DLD1 (cell line): ENCODE data around the gene BRD2.

ENCODE experiments used
- in situ Hi-C: cut with HindIII; loops from 2 replicates; pipeline ENCODE4 v1.10.0; 2017; ENCODE audit warnings: low sequenced_read_pairs

Gene BRD2

GRCh38 chr6:32984622-32985389 lies 16.4 kb downstream of the BRD2 start:
- in situ Hi-C loops: loop anchor here (5.0 kb wide), 1 partner anchor 78 kb away; no protein-coding TSS in a partner anchor

- in situ Hi-C loops: loop anchor here (5.0 kb wide), 1 partner anchor 82 kb away; no protein-coding TSS in a partner anchor
Observed at GRCh38 chr6:32989368-32989767, 21.0 kb downstream of the BRD2 start.

- in situ Hi-C loops: no loop called here
Observed at GRCh38 chr6:32991972-32992371, 23.6 kb downstream of the BRD2 start.

GRCh38 chr6:32993363-32993973 lies 25.1 kb downstream of the BRD2 start:
- in situ Hi-C loops: no loop called here

GRCh38 chr6:32995448-32995847 lies 27.1 kb downstream of the BRD2 start:
- in situ Hi-C loops: no loop called here

- in situ Hi-C loops: no loop called here
Observed at GRCh38 chr6:33000055-33000454, 31.7 kb downstream of the BRD2 start.

GRCh38 chr6:33001685-33002084 lies 33.3 kb downstream of the BRD2 start:
- in situ Hi-C loops: no loop called here

GRCh38 chr6:33004940-33005339 lies 36.5 kb downstream of the BRD2 start:
- in situ Hi-C loops: no loop called here

GRCh38 chr6:33007831-33008400 lies 39.5 kb downstream of the BRD2 start:
- in situ Hi-C loops: no loop called here

GRCh38 chr6:33008944-33009861 lies 40.8 kb downstream of the BRD2 start, which contains the start of gene HLA-DOA:
TSS of gene HLA-DOA (minus strand) at chr6:33009591.
- in situ Hi-C loops: no loop called here

- in situ Hi-C loops: no loop called here
Observed at GRCh38 chr6:33010356-33010755, 42.0 kb downstream of the BRD2 start.

GRCh38 chr6:33013608-33014007 lies 45.2 kb downstream of the BRD2 start:
- in situ Hi-C loops: no loop called here

- in situ Hi-C loops: no loop called here
Observed at GRCh38 chr6:33014841-33015634, 46.6 kb downstream of the BRD2 start.

GRCh38 chr6:33015798-33016197 lies 47.4 kb downstream of the BRD2 start:
- in situ Hi-C loops: no loop called here

GRCh38 chr6:33017018-33017417 lies 48.6 kb downstream of the BRD2 start:
- in situ Hi-C loops: no loop called here

GRCh38 chr6:33017694-33018353 lies 49.4 kb downstream of the BRD2 start:
- in situ Hi-C loops: no loop called here

- in situ Hi-C loops: no loop called here
Observed at GRCh38 chr6:33018418-33018817, 50.0 kb downstream of the BRD2 start.

GRCh38 chr6:33018904-33019303 lies 50.5 kb downstream of the BRD2 start:
- in situ Hi-C loops: no loop called here

- in situ Hi-C loops: no loop called here
Observed at GRCh38 chr6:33019372-33019771, 51.0 kb downstream of the BRD2 start.

- in situ Hi-C loops: no loop called here
Observed at GRCh38 chr6:33021917-33022316, 53.5 kb downstream of the BRD2 start.
